Measurements from ENCODE around the gene MOAP1.
A peak's percentile ranks its signal among the peaks of the same experiment; 100 is the strongest.
"Not testable (repeated sequence)": the region's sequence is repeated elsewhere in the genome, so short reads cannot be mapped to it uniquely, and the experiment has no call there.

The MOAP1 gene, protein sequence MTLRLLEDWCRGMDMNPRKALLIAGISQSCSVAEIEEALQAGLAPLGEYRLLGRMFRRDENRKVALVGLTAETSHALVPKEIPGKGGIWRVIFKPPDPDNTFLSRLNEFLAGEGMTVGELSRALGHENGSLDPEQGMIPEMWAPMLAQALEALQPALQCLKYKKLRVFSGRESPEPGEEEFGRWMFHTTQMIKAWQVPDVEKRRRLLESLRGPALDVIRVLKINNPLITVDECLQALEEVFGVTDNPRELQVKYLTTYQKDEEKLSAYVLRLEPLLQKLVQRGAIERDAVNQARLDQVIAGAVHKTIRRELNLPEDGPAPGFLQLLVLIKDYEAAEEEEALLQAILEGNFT

DNA sequence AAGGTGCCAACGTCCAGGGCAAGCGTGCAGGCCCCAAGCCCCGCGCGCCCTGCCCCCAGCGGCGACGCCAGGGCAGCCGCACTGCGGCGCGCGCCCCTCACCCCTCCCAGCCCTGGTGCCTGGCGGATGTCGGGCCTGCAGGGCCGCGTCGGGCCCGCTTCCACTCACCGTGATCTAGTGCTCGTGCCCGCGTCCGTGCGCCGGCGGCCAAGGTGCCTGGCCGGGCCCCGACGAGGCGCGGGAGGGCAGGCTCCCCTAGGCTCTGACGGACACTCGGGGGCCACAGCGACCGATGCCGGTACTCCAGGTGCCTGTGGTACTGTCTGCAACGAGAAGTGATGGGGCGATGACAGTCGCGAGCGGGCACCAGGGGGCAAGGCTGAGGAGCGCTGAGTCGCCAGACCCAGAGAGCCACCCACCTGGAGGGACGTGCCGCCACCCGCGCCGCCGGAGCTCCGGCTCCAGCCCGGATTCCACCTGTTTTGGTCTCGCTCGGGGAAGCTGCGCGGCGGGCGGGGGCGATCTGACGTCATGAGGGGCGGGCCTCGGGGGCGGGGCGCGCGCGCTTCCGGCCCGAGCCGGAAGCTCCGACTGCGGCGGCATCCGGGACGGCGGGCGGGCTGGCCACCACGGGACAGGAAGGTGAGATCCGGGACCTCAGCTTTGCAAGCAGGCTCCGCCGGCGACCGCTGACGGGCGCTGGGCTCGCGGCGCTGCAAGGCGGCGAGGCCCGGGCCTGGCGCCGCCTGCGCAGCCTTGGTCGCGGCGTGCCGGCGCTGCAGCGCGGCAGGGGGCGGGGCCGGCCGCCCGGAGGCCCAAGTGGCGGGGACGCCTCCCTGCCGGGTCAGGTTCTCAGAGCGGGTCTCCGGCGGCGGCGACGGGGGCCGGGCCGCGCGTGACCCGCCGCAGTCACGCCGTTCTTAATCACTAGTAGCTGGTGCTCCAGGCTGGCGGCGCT, at the start of gene MOAP1, which contains the start of gene LYSET:
TSS of gene MOAP1 (minus strand) at position 507 of the 958 bp plus-strand sequence. CDS start 655 bp downstream, outside the sequence.
TSS of gene LYSET (plus strand) at position 927 of the 958 bp plus-strand sequence. CDS start 89 bp downstream, outside the sequence.
- DNase-seq: peak; percentile 74

DNA sequence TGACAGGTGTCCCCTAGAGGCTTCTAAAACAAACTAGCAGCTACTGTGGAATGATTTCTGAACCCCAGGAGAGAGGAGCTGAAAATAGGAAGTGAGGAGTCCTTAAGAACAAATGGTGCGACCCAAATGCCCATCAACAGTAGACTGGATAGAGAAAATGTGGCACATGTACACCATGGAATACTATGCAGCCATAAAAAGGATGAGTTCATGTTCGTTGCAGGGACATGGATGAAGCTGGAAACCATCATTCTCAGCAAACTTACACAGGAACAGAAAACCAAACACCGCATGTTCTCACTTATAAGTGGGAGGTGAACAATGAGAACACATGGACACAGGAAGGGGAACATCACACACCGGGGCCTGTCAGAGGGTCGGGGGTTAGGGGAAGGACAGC, 48.4 kb upstream of the MOAP1 start:
- DNase-seq: not testable (repeated sequence)

DNA sequence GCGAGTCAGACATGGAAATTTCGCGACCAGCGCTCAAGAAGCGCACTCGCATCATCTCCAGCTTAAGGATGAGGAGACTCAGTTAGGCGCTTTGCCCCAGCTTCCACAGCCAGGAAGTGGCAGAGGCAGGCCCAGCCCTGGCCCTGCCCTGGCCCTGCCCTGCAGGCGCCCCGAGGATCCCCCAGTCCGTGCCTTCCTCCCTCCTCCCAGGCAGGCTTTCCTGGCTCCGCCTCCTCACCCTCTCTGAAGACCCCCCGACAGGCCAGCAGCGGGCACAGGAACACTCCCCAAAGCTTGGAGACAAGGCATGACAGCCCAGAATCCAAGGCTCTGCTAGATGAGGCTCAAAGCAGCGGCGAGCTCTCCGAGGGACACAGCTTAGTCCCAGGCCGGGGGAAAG, 47.5 kb upstream of the MOAP1 start:
- no peak for DNase-seq

DNA sequence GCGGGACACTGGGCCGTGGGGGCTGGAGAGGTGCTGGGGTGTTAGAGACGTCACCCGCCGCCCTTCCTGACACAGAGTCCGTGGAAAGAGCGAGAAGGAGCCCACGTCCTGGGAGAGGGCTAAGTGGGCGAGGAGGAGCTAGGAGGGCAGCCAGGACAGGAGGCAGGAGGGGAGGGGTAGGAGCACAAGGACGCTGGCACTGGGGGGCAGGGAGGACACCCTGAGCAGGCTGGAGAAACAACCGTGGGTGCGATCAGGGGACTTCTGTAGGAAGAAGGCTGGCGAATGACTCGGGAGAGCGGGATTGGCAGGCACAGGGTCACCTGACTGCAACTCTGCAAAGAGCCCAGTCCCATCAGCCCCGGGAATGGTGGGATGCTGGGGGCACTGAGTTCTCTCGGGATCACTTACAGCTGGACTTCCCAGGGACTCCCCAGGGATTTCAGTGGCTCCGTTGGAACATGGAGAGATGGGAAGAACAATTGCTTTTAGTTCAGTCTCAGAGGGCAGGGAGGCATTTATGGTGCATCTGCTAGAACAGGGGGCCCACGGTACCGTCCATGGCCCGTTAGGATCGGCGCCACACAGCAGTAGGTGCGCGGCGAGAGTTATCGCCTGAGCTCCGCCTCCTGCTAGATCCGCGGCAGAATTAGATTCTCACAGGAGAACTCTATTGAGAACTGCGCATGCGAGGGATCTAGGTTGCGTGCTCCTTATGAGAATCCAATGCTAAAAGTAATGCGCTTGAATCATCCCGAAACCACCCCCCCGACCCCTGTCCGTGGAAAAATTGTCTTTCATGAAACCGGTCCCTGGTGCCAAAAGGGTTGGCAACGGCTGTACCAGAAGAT, 46.7 kb upstream of the MOAP1 start:
- DNase-seq: no peak

DNA sequence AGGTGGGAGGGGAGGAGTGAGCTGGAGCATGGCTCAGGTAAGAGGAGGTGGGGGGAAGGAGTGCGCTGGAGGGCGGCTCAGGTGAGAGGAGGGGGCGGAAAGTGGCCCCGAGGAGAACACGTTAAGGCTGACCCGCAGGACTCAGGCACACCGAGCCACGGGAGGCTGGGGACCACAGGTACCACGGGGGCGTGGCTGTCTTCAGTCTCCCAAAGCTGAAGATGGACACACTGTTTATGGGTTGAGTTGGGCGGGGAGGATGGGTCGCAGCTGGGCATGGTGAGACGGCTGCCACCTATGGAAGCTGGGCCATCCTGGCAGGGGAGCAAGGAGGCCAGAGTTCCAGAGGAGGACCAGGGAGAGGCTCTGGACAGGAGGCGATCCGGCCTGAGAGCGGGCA, 45.8 kb upstream of the MOAP1 start:
- no peak for DNase-seq

DNA sequence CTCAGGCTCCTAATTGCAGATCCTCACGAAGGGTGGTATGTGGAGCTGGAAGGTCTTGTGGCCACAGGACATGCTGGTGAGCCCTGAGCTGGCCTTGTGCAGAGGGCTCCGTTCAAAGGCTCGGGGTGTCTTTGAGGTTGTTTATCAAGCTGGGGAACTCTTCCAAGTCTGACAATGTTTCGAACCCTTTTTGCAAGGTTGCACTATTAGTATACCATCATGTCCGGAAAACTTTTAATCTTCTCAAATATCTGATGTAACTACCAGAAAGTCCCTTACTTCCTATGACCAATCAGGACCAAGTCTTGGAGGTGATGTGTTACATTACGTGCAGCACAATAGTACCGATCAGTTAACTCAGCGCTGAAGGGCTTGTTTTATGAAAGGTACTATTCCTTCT, 43.9 kb upstream of the MOAP1 start:
- DNase-seq: no peak

DNA sequence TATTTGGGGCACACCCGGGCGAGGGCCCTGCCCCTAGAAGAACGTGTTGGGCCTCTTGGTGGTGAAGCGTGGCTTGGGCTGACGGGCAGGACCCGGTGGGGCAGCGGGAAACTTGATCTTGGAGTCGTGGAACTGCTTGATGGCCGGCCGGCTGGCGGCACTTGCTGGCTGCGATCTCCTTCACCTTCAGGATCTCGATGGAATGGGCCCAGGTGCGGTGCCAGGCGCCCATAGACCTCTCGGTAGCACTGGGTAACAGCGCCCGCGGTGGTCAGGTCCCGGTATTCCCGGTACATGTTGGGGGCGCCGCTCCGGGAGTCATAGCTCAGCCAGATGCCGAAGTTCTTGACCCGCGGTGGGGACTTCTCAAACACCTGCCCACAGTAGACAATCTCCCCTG, 38.9 kb upstream of the MOAP1 start:
- no peak for DNase-seq

DNA sequence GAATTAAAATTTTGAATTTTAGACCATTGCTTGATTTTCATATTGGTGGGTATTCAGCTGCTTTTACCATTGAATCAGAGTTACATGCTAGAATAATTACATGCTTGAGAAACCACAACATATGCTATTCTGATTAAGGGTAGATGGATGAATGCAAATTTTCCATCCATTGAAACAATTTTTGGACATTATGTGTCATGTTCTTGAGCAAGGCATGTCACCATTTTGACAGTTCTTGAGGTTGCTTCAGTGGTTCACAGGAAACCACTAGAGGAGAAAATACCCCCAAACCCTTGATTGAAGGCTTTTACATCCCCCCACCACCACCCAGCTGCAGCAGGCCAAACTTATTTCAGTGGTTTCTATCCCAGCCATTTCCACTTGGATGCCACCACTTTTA, 35.8 kb upstream of the MOAP1 start:
- peak; percentile 56 for DNase-seq

DNA sequence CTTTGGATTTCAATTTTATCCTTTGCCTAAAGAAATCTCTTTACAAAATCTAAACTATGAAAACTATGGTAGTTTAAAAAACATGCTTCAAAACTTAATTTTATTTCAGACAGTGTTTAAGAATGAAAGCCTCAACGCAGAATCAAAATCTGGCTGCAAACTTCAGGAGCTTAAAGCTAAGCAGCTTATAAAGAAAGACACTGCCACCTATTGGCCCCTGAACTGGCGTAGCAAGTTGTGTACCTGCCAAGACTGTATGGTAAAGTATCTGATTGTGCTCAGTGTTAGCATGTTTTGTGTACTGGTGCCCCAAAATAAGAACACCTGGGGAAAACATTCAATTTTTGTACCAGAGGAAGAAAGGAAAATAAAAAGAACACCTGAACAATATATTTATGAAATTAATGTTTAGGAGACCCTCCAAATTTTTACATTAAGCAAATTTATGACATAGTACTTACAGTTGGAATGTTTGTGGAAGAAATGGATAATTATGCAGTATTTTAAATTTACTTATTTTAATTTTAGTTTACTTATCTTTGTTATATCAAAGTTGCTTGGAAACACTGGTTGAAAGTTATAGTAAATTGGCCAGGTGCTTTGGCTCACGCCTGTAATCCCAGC, 34.5 kb upstream of the MOAP1 start:
- DNase-seq: peak; percentile 53

DNA sequence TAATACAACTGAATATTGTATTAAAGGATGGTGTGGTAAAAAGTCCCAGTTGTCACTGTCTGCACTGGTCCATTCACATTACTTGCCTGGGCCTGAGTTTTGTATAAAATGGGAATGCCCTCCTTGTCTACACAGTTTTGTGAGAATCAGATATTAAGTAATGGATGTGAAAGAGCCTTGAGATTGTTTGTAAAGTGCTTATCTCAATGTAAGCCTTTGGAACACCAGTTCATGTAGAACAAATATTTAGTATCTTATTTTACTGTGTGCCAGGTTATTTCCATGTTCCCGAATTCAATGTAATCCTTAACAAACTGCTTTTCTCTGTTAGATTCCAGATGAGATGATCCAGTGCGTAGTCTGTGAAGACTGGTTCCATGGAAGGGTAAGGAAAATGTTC, 29.9 kb upstream of the MOAP1 start:
- no peak for DNase-seq

DNA sequence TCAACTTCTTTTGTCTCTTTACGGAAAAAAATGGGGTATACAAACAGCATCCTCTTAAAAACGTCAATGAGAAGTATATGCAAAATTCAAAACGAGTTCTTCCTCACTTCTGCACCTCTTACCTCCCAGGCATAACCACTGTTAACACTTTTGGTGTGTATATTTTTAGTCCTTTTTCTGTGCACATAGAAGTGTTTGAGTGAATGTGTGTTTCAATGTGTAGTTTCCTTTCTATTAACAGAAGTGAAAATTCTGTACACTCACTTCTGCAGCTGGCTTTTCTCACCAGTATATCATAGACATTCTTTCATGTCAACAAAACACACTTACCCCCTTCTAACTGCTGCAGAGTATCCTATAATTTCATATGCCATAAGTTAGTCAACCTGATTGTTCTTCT, 27.7 kb upstream of the MOAP1 start:
- no peak for DNase-seq

DNA sequence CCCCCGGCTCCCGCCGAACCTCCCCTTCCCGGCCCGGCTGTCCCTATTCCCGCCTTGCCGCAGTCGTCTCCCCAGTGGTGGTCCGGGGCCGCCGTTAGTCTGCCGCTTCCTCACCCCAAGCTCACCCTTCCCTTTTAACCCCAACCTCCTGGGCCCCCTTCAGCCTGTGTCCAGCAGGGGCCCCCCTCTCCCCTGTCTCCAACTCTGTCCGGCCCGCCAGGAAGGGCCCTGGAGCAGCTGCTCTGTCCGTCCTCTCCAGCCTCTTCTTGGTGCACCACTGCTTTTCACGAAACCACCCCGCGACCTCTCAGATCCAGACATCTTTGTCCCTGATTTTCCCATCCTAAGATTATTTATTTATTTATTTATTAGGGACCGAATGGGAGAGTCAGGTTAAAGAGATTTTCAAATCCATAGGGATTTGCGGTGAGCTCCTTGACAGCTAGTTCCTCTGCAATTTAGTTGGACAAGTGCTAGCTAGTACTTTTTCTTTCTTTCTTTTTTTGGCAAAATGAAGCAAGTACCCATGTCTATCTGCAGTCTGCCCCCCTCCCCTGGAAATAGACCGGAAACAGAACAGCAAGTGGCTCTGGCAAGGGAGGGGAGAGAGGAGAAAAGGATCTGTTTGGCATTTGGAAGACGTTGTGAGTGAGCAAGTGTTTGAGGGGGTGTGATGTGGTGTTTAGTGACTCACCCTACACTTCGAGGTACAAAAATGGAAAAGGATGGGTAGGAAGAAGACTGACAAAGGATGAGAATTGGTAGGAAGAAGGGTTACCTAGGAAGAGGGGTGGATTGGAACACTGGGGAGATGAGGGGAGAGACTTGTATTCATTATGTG, 23.0 kb upstream of the MOAP1 start:
- DNase-seq: peak; percentile 38

DNA sequence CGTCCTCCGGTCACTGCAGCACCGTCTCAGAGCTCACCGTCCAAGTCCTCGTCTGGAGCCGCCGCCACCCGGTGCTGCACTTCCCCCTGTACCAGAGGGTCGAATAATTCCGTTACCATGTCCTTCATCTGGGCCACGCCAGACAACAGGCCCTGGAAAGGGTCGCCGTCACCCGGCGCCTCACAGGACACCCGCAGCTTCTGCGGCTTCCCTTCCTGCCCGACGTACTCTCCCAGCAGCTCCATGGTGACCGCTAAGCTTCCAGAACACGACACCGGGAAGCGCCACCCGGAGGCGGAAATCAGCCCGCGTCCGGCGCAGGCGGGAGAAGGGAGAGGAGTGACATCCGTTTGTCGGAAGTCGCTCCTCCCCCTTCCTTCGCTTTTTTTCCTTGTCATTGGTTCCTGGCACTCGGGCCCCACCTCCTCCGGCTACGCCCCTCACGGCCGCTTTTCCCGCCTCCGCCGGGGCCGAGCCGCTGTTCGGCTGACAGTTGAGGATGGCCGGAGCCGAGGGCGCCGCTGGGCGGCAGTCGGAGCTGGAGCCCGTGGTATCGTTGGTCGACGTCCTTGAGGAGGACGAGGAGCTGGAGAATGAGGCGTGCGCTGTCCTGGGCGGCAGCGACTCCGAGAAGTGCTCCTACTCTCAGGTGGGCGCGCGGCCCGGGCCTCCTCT, 22.2 kb upstream of the MOAP1 start, which contains the start of the genes GON7 and UBR7:
TSS of gene GON7 (minus strand) at position 273 of the 675 bp plus-strand sequence. CDS start at position 245, 28 bp downstream.
TSS of gene UBR7 (plus strand) at position 464 of the 675 bp plus-strand sequence. CDS start at position 500, 36 bp downstream.
- DNase-seq: peak; percentile 98

DNA sequence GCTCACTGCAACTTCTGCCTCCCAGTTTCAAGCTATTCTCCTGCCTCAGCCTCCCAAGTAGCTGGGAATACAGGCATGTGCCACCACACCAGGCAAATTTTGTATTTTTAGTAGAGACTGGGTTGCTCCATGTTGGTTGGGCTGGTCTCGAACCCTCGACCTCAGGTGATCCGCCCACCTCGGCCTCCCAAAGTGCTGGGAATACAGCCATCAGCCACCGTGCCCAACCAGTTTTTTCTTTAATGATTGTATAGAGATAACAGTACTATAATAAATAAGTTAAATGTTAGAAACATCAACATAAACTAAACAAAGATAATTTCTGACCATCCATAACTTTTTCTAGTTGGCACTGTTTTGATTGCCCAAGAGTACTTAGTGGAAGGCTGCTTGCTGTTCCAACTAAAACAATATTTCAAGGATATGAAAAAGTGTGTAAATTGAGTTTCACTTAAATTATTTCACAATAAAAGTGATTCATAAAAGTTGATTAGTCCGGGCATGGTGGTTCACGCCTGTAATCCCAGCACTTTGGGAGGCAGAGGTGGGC, 16.5 kb upstream of the MOAP1 start:
- DNase-seq: no peak

DNA sequence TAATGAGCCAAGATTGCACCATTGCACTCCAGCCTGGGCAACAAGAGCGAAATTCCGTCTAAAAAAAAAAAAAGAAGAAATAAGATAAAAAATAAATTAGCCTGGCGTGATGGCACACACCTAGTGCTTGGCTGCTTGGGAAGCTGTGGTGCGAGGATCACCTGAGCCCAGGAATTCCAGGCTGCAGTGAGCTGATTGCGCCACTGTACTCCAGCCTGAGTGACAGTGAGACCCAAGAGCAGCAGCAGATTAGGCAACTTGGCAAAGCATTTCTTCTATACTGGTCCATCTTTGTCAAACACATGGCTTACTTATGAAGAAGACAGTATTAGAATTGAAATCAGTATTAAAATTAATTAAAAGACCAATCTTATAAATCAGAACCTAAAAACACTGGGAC, 15.9 kb upstream of the MOAP1 start:
- DNase-seq: no peak

DNA sequence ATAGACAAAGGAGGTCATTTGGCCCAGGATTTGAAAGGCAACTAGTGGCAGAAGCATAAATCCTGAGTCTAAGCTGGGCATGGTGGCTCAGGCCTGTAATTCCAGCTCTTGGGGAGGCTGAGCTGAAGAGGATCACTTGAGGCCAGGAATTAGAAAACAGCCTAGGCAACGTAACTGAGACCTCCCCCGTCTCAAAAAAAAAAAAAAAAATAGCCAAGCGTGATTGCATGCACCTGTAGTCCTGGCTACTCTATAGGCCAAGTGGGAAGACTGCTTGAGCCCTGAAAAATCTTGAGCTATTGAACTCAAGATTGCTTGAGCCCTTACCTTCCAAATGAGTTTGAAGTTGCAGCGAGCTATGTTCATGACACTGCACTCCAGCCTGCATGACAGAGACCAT, 14.3 kb upstream of the MOAP1 start:
- DNase-seq: no peak

DNA sequence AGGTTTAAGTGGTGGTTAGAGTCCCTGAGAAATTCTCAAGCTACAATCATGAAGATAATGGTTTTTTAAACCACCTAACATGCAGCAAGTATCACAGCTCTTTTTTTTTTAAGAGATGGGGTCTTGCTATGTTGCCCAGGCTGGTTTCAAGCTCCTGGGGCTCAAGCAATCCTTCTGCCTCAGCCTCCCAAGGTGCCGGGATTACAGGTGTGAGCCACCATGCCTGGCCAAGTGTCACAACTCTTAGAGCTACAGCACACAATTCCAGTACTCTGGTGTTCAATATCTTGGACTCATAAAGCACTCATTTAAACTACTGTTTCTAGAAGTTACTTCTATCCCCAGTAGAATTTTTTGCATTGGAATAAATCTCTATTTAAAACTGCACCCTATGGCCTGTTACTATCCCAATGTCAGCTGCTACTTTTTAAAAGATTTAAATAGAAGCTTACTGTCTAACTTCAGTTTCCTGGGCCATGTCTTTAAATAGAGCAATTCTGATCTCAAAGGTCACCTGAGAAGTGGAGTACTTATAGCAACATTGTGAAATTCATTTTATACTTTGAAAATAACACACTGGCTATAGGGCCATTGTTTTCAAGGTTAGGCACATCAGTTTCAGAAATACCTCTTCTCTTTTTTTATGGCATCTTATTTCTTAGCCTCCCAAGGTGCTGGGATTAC, 10.8 kb upstream of the MOAP1 start:
- no peak for DNase-seq

DNA sequence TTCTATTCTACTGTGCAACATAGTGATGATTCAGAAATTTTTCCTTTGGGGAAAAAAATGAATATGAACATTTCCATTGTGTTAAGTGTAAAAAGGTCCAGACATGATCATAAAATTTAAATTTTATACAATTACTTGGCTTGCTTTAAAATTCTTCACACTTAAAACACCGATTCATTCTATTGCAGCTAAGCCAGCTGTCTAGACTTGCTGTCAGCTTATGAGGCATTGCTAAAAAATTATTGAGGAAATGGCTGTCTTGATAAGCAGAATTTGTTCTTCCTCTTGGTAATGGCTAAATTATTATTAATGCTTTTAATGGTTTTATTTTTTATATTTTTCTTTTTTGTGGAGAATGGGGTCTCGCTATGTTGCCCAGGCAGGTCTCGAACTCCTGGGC, 2.3 kb upstream of the MOAP1 start:
- no peak for DNase-seq

DNA sequence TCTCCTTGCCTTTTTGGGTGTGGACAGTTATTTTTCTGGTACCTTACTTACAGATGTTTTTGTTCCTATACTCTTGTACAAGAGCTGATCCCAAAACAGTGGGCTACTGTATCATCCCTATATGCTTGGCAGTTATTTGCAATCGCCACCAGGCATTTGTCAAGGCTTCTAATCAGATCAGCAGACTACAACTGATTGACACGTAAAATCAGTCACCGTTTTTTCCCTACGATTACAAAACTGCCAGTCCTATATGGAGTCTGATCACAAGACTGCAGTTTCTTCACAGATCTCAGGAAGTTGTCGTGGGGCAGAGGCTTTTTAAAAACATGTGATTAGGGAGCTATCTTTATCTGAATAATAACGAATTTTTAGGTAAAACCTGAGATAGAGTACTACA, 1.8 kb upstream of the MOAP1 start:
- peak; percentile 16 for DNase-seq

DNA sequence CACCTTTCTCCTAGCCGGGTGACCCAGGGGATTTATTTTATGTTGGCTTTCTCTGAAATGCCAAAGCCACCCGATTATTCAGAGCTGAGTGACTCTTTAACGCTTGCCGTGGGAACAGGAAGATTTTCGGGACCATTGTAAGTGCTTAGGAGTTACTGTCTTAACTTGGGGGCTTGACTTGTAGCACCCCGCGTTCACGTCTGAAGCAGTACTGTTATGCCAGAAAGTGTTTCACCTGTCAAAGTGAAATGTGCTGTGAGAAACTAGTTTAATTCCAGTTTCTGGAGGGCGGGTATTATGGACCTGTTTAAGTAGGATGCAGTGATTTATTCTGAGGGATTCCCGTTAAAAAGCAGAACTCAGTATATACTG, 638 bp upstream of the MOAP1 start:
- DNase-seq: no peak

Measured in MV-4-11 (cell line).